ENCODE results near the gene POTEG. TPM values are rescaled to one million over a fixed set of nuclear protein-coding genes. Genes with fewer than 3 reads are reported as not detected.
A peak's percentile ranks its signal among the peaks of the same experiment; 100 is the strongest.
"Not testable (repeated sequence)": the region's sequence is repeated elsewhere in the genome, so short reads cannot be mapped to it uniquely, and the experiment has no call there.

POTEG gene
- total and polyA plus RNA-seq, 2 donors from 2014 or later, result not detected

GRCh38 chr14:19436311-19437125, 2.4 kb upstream of the POTEG start:
- H3K36me3 ChIP-seq (ENCODE audit: control insufficient read depth in 2 of 3, insufficient read depth in 3 of 3, low read length in 3 of 3); H3K4me1 ChIP-seq (ENCODE audit: control insufficient read depth in 2 of 3, insufficient read depth in 2 of 3, low read depth in 1 of 3, low read length in 3 of 3); H3K27me3 ChIP-seq (ENCODE audit: control insufficient read depth, insufficient read depth, low read length); intact Hi-C loops (cut with DNase I); H3K9me3 ChIP-seq (ENCODE audit: control insufficient read depth in 2 of 3, insufficient read depth in 1 of 3, low read length in 3 of 3); H3K27ac ChIP-seq (ENCODE audit: low read depth in 2 of 2, low read length in 2 of 2); DNase-seq; H3K9ac ChIP-seq (ENCODE audit: low read length in 3 of 3); FAIRE-seq; H3K4me3 ChIP-seq (ENCODE audit: low read length in 3 of 3): not testable (repeated sequence)

- H3K9me3 ChIP-seq (ENCODE audit: control insufficient read depth in 2 of 3, insufficient read depth in 1 of 3, low read length in 3 of 3); H3K27me3 ChIP-seq (ENCODE audit: control insufficient read depth, insufficient read depth, low read length); H3K36me3 ChIP-seq (ENCODE audit: control insufficient read depth in 2 of 3, insufficient read depth in 3 of 3, low read length in 3 of 3); H3K4me1 ChIP-seq (ENCODE audit: control insufficient read depth in 2 of 3, insufficient read depth in 2 of 3, low read depth in 1 of 3, low read length in 3 of 3); H3K4me3 ChIP-seq (ENCODE audit: low read length in 3 of 3); intact Hi-C loops (cut with DNase I); DNase-seq; H3K27ac ChIP-seq (ENCODE audit: low read depth in 2 of 2, low read length in 2 of 2); H3K9ac ChIP-seq (ENCODE audit: low read length in 3 of 3); FAIRE-seq: not testable (repeated sequence)
These were observed 1.7 kb upstream of the POTEG start for GRCh38 chr14:19435852-19436251.

DNA sequence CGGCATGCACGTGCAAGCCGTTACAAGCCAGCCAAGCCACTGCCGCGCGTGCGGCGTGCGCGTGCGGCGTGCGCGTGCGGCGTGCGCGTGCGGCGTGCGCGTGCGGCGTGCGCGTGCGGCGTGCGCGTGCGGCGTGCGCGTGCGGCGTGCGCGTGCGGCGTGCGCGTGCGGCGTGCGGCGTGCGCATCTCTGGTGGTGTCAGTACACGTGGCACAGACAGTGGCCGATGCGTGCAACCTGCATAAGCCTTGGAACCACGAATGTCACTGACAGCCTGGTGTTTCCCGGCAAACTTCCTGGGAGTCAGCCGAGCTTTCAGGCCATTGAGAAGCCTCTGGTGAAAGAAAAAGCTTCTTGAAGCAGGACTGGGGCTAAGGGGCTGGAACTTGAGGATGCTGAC, 750 bp upstream of the POTEG start:
- H3K27me3 ChIP-seq (ENCODE audit: control insufficient read depth, insufficient read depth, low read length); intact Hi-C loops (cut with DNase I); H3K9ac ChIP-seq (ENCODE audit: low read length in 3 of 3); H3K27ac ChIP-seq (ENCODE audit: low read depth in 2 of 2, low read length in 2 of 2); H3K4me1 ChIP-seq (ENCODE audit: control insufficient read depth in 2 of 3, insufficient read depth in 2 of 3, low read depth in 1 of 3, low read length in 3 of 3); H3K9me3 ChIP-seq (ENCODE audit: control insufficient read depth in 2 of 3, insufficient read depth in 1 of 3, low read length in 3 of 3); DNase-seq; FAIRE-seq; H3K4me3 ChIP-seq (ENCODE audit: low read length in 3 of 3); H3K36me3 ChIP-seq (ENCODE audit: control insufficient read depth in 2 of 3, insufficient read depth in 3 of 3, low read length in 3 of 3): not testable (repeated sequence)

GRCh38 chr14:19433765-19434164, 376 bp downstream of the POTEG start:
- intact Hi-C loops (cut with DNase I); FAIRE-seq: not testable (repeated sequence)
- peak in 1 of 5 donors; percentile 12 for DNase-seq

GRCh38 chr14:19408519-19408918, 25.6 kb downstream of the POTEG start:
- H3K4me1 ChIP-seq (ENCODE audit: control insufficient read depth in 2 of 3, insufficient read depth in 2 of 3, low read depth in 1 of 3, low read length in 3 of 3); H3K27ac ChIP-seq (ENCODE audit: low read depth in 2 of 2, low read length in 2 of 2); H3K9ac ChIP-seq (ENCODE audit: low read length in 3 of 3); intact Hi-C loops (cut with DNase I); H3K4me3 ChIP-seq (ENCODE audit: low read length in 3 of 3); H3K27me3 ChIP-seq (ENCODE audit: control insufficient read depth, insufficient read depth, low read length); H3K9me3 ChIP-seq (ENCODE audit: control insufficient read depth in 2 of 3, insufficient read depth in 1 of 3, low read length in 3 of 3); FAIRE-seq; H3K36me3 ChIP-seq (ENCODE audit: control insufficient read depth in 2 of 3, insufficient read depth in 3 of 3, low read length in 3 of 3); DNase-seq: not testable (repeated sequence)

More at GRCh38 chr14:19433765-19434164, 376 bp downstream of the POTEG start:
- not testable (repeated sequence) for H3K4me3 ChIP-seq (ENCODE audit: low read length in 3 of 3); H3K36me3 ChIP-seq (ENCODE audit: control insufficient read depth in 2 of 3, insufficient read depth in 3 of 3, low read length in 3 of 3); H3K9me3 ChIP-seq (ENCODE audit: control insufficient read depth in 2 of 3, insufficient read depth in 1 of 3, low read length in 3 of 3); H3K27ac ChIP-seq (ENCODE audit: low read depth in 2 of 2, low read length in 2 of 2); H3K4me1 ChIP-seq (ENCODE audit: control insufficient read depth in 2 of 3, insufficient read depth in 2 of 3, low read depth in 1 of 3, low read length in 3 of 3); H3K9ac ChIP-seq (ENCODE audit: low read length in 3 of 3); H3K27me3 ChIP-seq (ENCODE audit: control insufficient read depth, insufficient read depth, low read length)

DNA sequence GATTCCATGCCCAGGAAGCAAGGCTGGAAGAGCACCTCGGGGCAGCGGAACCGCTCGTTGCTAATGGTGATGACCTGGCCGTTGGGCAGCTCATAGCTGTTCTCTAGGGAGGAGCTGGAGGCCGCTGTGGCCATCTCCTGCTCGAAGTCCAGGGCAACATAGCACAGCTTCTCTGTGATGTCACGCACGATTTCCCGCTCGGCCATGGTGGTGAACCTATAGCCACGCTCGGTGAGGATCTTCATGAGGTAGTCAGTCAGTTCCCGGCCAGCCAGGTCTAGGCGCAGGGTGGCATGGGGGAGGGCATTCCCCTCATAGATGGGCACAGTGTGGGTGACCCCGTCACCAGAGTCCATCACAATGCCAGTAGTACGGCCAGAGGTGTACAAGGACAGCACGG, 32.0 kb downstream of the POTEG start:
- H3K4me3 ChIP-seq (ENCODE audit: low read length in 3 of 3); H3K4me1 ChIP-seq (ENCODE audit: control insufficient read depth in 2 of 3, insufficient read depth in 2 of 3, low read depth in 1 of 3, low read length in 3 of 3); intact Hi-C loops (cut with DNase I); H3K27me3 ChIP-seq (ENCODE audit: control insufficient read depth, insufficient read depth, low read length); H3K36me3 ChIP-seq (ENCODE audit: control insufficient read depth in 2 of 3, insufficient read depth in 3 of 3, low read length in 3 of 3); FAIRE-seq; H3K27ac ChIP-seq (ENCODE audit: low read depth in 2 of 2, low read length in 2 of 2); H3K9me3 ChIP-seq (ENCODE audit: control insufficient read depth in 2 of 3, insufficient read depth in 1 of 3, low read length in 3 of 3); H3K9ac ChIP-seq (ENCODE audit: low read length in 3 of 3): not testable (repeated sequence)
- DNase-seq, result peak in 1 of 5 donors; percentile 38

- H3K36me3 ChIP-seq (ENCODE audit: control insufficient read depth in 2 of 3, insufficient read depth in 3 of 3, low read length in 3 of 3); intact Hi-C loops (cut with DNase I); H3K9ac ChIP-seq (ENCODE audit: low read length in 3 of 3); H3K4me1 ChIP-seq (ENCODE audit: control insufficient read depth in 2 of 3, insufficient read depth in 2 of 3, low read depth in 1 of 3, low read length in 3 of 3); H3K4me3 ChIP-seq (ENCODE audit: low read length in 3 of 3); FAIRE-seq; H3K27me3 ChIP-seq (ENCODE audit: control insufficient read depth, insufficient read depth, low read length); H3K9me3 ChIP-seq (ENCODE audit: control insufficient read depth in 2 of 3, insufficient read depth in 1 of 3, low read length in 3 of 3); H3K27ac ChIP-seq (ENCODE audit: low read depth in 2 of 2, low read length in 2 of 2): not testable (repeated sequence)
- DNase-seq, result peak in 1 of 5 donors; percentile 45
These were observed 39.4 kb downstream of the POTEG start for GRCh38 chr14:19394727-19395126.

- DNase-seq; H3K4me1 ChIP-seq (ENCODE audit: control insufficient read depth in 2 of 3, insufficient read depth in 2 of 3, low read depth in 1 of 3, low read length in 3 of 3); H3K36me3 ChIP-seq (ENCODE audit: control insufficient read depth in 2 of 3, insufficient read depth in 3 of 3, low read length in 3 of 3); H3K9me3 ChIP-seq (ENCODE audit: control insufficient read depth in 2 of 3, insufficient read depth in 1 of 3, low read length in 3 of 3); H3K27ac ChIP-seq (ENCODE audit: low read depth in 2 of 2, low read length in 2 of 2); H3K27me3 ChIP-seq (ENCODE audit: control insufficient read depth, insufficient read depth, low read length); H3K4me3 ChIP-seq (ENCODE audit: low read length in 3 of 3); intact Hi-C loops (cut with DNase I); H3K9ac ChIP-seq (ENCODE audit: low read length in 3 of 3); FAIRE-seq: not testable (repeated sequence)
These were observed 43.9 kb downstream of the POTEG start for GRCh38 chr14:19390230-19390629.

All from kidney (tissue), 11 donors.